H1 (cell line): Measurements from ENCODE around the gene LAMA3. TPM values are rescaled to one million over a fixed set of nuclear protein-coding genes. Genes with fewer than 3 reads are reported as not detected.

Experiments used
- RNF2 ChIP-seq: fragments of 200-900, 300-1000 bp; sonication (generic); IDR thresholded peaks from 2 replicates; pipeline ENCODE4 v1.7.1; 2016; ENCODE audit warnings: borderline replicate concordance, low read depth, mild to moderate bottlenecking, antibody characterized with exemption, low read length; ENCODE audit not compliant: poor library complexity, severe bottlenecking; ENCODE audit errors: missing control alignments
- SIN3A ChIP-seq, 2 experiments: IDR thresholded peaks in 1 of 2; conservative IDR thresholded peaks in 1 of 2; 2 replicates each; pipeline ENCODE4 v1.6.1; 2011 to 2012; ENCODE audit warnings: low read length in 2 of 2, improper control_type of control experiment in 1 of 2, low read depth in 1 of 2, mild to moderate bottlenecking in 1 of 2
- SIX5 ChIP-seq: IDR thresholded peaks from 2 replicates; pipeline ENCODE4 v1.6.1; 2011; ENCODE audit warnings: mild to moderate bottlenecking, low read depth, low read length
- TBP ChIP-seq: IDR thresholded peaks from 2 replicates; pipeline ENCODE4 v1.6.1; 2011; ENCODE audit warnings: low read depth, low read length, improper control_type of control experiment
- polyA plus RNA-seq, 7 experiments: library from polyadenylated mRNA; depleted of rRNA in 3 of 7; stranded (reverse) in 5 of 7; unstranded in 2 of 7; fragments of >200 nt in 5 of 7; fragments of 200-250 nt in 2 of 7; gene quantifications; 1 replicate in 5 of 7; 2 replicates in 1 of 7; 4 replicates in 1 of 7; pipeline versions ENCODE4 v1.2.1 to v1.2.3, GENCODE V29; 2011 to 2013; ENCODE audit warnings: missing spikeins in 2 of 7, mixed read lengths in 2 of 7
- total RNA-seq: library from RNA; stranded (reverse); fragmentation: NEBNext Ultra II Directional; extraction: Animal tissue kit (Norgen Biotek cat#: 25700); gene quantifications from 2 replicates; pipeline ENCODE4 v1.2.1, GENCODE V29; 2021
- TF ChIP-seq, protein P1 (sequence below): IDR thresholded peaks from 2 replicates; pipeline ENCODE4 v1.6.1; 2012; ENCODE audit warnings: inconsistent platforms

The LAMA3 gene
- total and polyA plus RNA-seq, 2 of the 8 experiments (the other 6 are each of a cell fraction or from before 2014, with no cell fraction given), result 0.76 to 5.0 TPM

DNA sequence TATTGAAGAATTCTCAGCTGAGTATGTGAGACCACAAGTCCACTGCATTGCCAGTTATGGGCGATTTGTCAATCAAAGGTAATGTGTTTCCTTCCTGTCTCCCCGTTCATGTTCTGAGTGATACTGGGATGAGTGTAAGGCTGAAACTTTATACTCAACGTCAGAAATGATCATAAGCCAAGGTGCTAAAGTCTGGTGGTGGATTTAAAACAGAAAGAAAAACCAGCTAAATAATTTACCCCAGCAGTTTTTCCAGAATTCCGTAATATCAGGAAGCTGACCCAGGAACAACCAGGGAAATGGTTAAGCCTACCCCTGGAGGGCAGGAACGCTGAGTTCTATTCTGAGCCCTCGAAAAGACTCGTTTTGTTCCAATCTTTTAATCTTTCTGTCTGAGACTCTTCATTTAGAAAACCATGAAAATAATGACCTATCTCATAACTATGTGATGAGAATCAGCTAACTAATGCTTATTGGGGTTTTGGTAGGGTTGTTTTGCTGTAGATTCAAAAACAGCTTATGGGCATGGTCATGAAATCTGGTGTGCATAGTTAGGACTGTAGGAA lies 149.6 kb downstream of the LAMA3 start (continued):
- TF ChIP-seq RNF2 (no peak), SIX5 (no peak), SIN3A (conservative IDR thresholded peaks at IDR 0.05 in 1 of 2, IDR thresholded peaks at IDR 0.05 in 1 of 2; ENCODE audit: low read depth in 1 of 2, low read length in 2 of 2) (no peak), TBP (no peak)
- TF ChIP-seq, protein P1, sequence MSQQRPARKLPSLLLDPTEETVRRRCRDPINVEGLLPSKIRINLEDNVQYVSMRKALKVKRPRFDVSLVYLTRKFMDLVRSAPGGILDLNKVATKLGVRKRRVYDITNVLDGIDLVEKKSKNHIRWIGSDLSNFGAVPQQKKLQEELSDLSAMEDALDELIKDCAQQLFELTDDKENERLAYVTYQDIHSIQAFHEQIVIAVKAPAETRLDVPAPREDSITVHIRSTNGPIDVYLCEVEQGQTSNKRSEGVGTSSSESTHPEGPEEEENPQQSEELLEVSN, result no peak
- TF ChIP-seq, all 59 proteins: peak for 0
